Omental fat pad (tissue), 4 donors: ENCODE data around the gene SSRP1. TPM values are rescaled to one million over a fixed set of nuclear protein-coding genes. Genes with fewer than 3 reads are reported as not detected.

Experiments
- ATAC-seq: fragments of 150-250 bp; one replicate; pipeline ENCODE4 v1.9.1; 2016; ENCODE audit warnings: mild to moderate bottlenecking, moderate library complexity; ENCODE audit not compliant: low FRiP score
- DNase-seq: peaks from one replicate; pipeline ENCODE4 v3.0.0-alpha.2; 2019; ENCODE audit warnings: low spot score
- CTCF ChIP-seq, 3 donors: fragments of 450-650 bp; IDR thresholded peaks; one replicate each; pipeline ENCODE4 v1.5.1; 2016 to 2017; ENCODE audit warnings: antibody characterized with exemption in 3 of 3, mild to moderate bottlenecking in 3 of 3, moderate library complexity in 2 of 3
- total RNA-seq, 4 donors: library from RNA; depleted of rRNA; stranded (reverse); fragments of >200 nt; gene quantifications; one replicate each; pipeline ENCODE4 v1.1.0, GENCODE V29; 2016

Gene SSRP1
- total RNA-seq, 4 donors from 2014 or later = 53.5 to 81.8 (median 61.2) TPM

- no peak for TF ChIP-seq CTCF (IDR thresholded peaks at IDR 0.05)
- DNase-seq = no peak
- ATAC-seq = no peak
Observed at GRCh38 chr11:57276169-57276970, 59.3 kb downstream of the SSRP1 start.

Other genes with a start within 250 kb of the SSRP1 start
- not detected for gene LRRC55, start 153.9 kb downstream of the SSRP1 start, total RNA-seq
- gene APLNR, start 98.6 kb downstream of the SSRP1 start, total RNA-seq = 10 to 100 TPM in 1 of 4 donors, 1 to 10 TPM in 3; 1.3 to 11.2 (median 1.7) TPM
- gene TNKS1BP1, start 10.9 kb downstream of the SSRP1 start, total RNA-seq = 100 to 1,000 TPM; 119 to 162 (median 137) TPM
- not detected for gene P2RX3, start 2.5 kb upstream of the SSRP1 start, total RNA-seq
- gene PRG3, start 45.3 kb upstream of the SSRP1 start, total RNA-seq = not detected
- gene PRG2, start 54.8 kb upstream of the SSRP1 start, total RNA-seq = 1 to 10 TPM in 1 of 4 donors, not detected in 3; 1.0 TPM
- gene SLC43A3, start 91.2 kb upstream of the SSRP1 start, total RNA-seq = 100 to 1,000 TPM in 3 of 4 donors, 10 to 100 TPM in 1; 73.3 to 152 (median 112) TPM
- 1 to 10 TPM in 1 of 4 donors, under 1 TPM in 2, not detected in 1; 0.25 to 1.4 (median 0.74) TPM for gene RTN4RL2, start 124.6 kb upstream of the SSRP1 start, total RNA-seq
- gene SLC43A1, start 179.8 kb upstream of the SSRP1 start, total RNA-seq = 10 to 100 TPM; 11.5 to 40.4 (median 16.5) TPM
- 10 to 100 TPM; 42.9 to 49.0 (median 45.9) TPM for gene TIMM10, start 194.9 kb upstream of the SSRP1 start, total RNA-seq
- not detected for gene SMTNL1, start 201.7 kb upstream of the SSRP1 start, total RNA-seq
- gene UBE2L6, start 231.8 kb upstream of the SSRP1 start, total RNA-seq = 100 to 1,000 TPM in 1 of 4 donors, 10 to 100 TPM in 3; 46.5 to 104 (median 52.6) TPM